H1 (cell line): ENCODE data around the gene DHX9. TPM values are rescaled to one million over a fixed set of nuclear protein-coding genes. Genes with fewer than 3 reads are reported as not detected.

Experiments
- BRCA1 ChIP-seq: IDR thresholded peaks from 2 replicates; pipeline ENCODE4 v1.6.1; 2012; ENCODE audit warnings: low read depth, low read length, improper control_type of control experiment
- CHD2 ChIP-seq: IDR thresholded peaks from 2 replicates; pipeline ENCODE4 v1.6.1; 2012; ENCODE audit warnings: low read length, improper control_type of control experiment
- CTBP2 ChIP-seq: IDR thresholded peaks from 2 replicates; pipeline ENCODE4 v1.7.0; 2011; ENCODE audit warnings: borderline replicate concordance, mild to moderate bottlenecking, moderate library complexity, mixed read lengths, low read length; ENCODE audit not compliant: insufficient read depth, insufficient read length
- EZH2 ChIP-seq: fragments of 200-600 bp; sonication (generic); IDR thresholded peaks from 2 replicates; pipeline ENCODE4 v1.7.1; 2012; ENCODE audit warnings: low read depth, mild to moderate bottlenecking, moderate library complexity, low read length, inconsistent platforms; ENCODE audit not compliant: severe bottlenecking
- GABPA ChIP-seq: IDR thresholded peaks from 2 replicates; pipeline ENCODE4 v1.6.1; 2011; ENCODE audit warnings: mild to moderate bottlenecking, low read length, moderate library complexity, borderline replicate concordance; ENCODE audit not compliant: insufficient read depth
- POLR2AphosphoS5 ChIP-seq: IDR thresholded peaks from 2 replicates; pipeline ENCODE4 v1.6.1; 2011; ENCODE audit warnings: low read depth, low read length
- RFX5 ChIP-seq: IDR thresholded peaks from 2 replicates; pipeline ENCODE4 v1.6.1; 2011; ENCODE audit warnings: low read depth, low read length, improper control_type of control experiment, borderline replicate concordance
- TAF1 ChIP-seq: IDR thresholded peaks from 2 replicates; pipeline ENCODE4 v1.6.1; 2011; ENCODE audit warnings: mild to moderate bottlenecking, low read depth, low read length
- TBP ChIP-seq: IDR thresholded peaks from 2 replicates; pipeline ENCODE4 v1.6.1; 2011; ENCODE audit warnings: low read depth, low read length, improper control_type of control experiment
- polyA plus RNA-seq, 7 experiments: library from polyadenylated mRNA; depleted of rRNA in 3 of 7; stranded (reverse) in 5 of 7; unstranded in 2 of 7; fragments of >200 nt in 5 of 7; fragments of 200-250 nt in 2 of 7; gene quantifications; 1 replicate in 5 of 7; 2 replicates in 1 of 7; 4 replicates in 1 of 7; pipeline versions ENCODE4 v1.2.1 to v1.2.3, GENCODE V29; 2011 to 2013; ENCODE audit warnings: missing spikeins in 2 of 7, mixed read lengths in 2 of 7
- total RNA-seq: library from RNA; stranded (reverse); fragmentation: NEBNext Ultra II Directional; extraction: Animal tissue kit (Norgen Biotek cat#: 25700); gene quantifications from 2 replicates; pipeline ENCODE4 v1.2.1, GENCODE V29; 2021
- TF ChIP-seq, protein P1 (sequence below): fragments of 300-600 bp; sonication (generic); IDR thresholded peaks from 2 replicates; pipeline ENCODE4 v1.7.1; 2012; ENCODE audit warnings: low read length, moderate library complexity, mild to moderate bottlenecking, inconsistent platforms; ENCODE audit not compliant: insufficient replicate concordance
- TF ChIP-seq, protein P2 (sequence below): IDR thresholded peaks from 2 replicates; pipeline ENCODE4 v1.6.1; 2011; ENCODE audit warnings: low read length, improper control_type of control experiment

Gene DHX9
- total and polyA plus RNA-seq, 2 of the 8 experiments (the other 6 are each of a cell fraction or from before 2014, with no cell fraction given) = 153 to 333 TPM

DNA sequence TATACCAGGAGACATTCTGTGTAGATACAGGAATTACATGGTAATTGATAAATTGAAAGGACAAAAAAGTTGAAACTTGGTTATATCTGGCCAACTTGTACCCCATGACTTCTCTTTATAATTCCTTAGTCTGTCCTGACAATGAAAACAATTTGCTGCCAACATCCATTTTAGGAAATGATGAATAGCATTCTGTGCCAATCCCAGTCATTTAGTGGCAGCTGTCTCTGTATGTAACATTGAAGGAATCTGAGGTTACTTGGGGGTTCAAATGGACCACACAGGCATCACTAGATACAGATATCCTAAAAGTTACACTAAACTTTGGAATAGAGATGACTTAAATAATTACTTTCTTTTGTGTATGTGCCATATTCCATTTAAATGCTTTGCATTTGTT lies 38.2 kb downstream of the DHX9 start (continued):
- TF ChIP-seq, protein P1, sequence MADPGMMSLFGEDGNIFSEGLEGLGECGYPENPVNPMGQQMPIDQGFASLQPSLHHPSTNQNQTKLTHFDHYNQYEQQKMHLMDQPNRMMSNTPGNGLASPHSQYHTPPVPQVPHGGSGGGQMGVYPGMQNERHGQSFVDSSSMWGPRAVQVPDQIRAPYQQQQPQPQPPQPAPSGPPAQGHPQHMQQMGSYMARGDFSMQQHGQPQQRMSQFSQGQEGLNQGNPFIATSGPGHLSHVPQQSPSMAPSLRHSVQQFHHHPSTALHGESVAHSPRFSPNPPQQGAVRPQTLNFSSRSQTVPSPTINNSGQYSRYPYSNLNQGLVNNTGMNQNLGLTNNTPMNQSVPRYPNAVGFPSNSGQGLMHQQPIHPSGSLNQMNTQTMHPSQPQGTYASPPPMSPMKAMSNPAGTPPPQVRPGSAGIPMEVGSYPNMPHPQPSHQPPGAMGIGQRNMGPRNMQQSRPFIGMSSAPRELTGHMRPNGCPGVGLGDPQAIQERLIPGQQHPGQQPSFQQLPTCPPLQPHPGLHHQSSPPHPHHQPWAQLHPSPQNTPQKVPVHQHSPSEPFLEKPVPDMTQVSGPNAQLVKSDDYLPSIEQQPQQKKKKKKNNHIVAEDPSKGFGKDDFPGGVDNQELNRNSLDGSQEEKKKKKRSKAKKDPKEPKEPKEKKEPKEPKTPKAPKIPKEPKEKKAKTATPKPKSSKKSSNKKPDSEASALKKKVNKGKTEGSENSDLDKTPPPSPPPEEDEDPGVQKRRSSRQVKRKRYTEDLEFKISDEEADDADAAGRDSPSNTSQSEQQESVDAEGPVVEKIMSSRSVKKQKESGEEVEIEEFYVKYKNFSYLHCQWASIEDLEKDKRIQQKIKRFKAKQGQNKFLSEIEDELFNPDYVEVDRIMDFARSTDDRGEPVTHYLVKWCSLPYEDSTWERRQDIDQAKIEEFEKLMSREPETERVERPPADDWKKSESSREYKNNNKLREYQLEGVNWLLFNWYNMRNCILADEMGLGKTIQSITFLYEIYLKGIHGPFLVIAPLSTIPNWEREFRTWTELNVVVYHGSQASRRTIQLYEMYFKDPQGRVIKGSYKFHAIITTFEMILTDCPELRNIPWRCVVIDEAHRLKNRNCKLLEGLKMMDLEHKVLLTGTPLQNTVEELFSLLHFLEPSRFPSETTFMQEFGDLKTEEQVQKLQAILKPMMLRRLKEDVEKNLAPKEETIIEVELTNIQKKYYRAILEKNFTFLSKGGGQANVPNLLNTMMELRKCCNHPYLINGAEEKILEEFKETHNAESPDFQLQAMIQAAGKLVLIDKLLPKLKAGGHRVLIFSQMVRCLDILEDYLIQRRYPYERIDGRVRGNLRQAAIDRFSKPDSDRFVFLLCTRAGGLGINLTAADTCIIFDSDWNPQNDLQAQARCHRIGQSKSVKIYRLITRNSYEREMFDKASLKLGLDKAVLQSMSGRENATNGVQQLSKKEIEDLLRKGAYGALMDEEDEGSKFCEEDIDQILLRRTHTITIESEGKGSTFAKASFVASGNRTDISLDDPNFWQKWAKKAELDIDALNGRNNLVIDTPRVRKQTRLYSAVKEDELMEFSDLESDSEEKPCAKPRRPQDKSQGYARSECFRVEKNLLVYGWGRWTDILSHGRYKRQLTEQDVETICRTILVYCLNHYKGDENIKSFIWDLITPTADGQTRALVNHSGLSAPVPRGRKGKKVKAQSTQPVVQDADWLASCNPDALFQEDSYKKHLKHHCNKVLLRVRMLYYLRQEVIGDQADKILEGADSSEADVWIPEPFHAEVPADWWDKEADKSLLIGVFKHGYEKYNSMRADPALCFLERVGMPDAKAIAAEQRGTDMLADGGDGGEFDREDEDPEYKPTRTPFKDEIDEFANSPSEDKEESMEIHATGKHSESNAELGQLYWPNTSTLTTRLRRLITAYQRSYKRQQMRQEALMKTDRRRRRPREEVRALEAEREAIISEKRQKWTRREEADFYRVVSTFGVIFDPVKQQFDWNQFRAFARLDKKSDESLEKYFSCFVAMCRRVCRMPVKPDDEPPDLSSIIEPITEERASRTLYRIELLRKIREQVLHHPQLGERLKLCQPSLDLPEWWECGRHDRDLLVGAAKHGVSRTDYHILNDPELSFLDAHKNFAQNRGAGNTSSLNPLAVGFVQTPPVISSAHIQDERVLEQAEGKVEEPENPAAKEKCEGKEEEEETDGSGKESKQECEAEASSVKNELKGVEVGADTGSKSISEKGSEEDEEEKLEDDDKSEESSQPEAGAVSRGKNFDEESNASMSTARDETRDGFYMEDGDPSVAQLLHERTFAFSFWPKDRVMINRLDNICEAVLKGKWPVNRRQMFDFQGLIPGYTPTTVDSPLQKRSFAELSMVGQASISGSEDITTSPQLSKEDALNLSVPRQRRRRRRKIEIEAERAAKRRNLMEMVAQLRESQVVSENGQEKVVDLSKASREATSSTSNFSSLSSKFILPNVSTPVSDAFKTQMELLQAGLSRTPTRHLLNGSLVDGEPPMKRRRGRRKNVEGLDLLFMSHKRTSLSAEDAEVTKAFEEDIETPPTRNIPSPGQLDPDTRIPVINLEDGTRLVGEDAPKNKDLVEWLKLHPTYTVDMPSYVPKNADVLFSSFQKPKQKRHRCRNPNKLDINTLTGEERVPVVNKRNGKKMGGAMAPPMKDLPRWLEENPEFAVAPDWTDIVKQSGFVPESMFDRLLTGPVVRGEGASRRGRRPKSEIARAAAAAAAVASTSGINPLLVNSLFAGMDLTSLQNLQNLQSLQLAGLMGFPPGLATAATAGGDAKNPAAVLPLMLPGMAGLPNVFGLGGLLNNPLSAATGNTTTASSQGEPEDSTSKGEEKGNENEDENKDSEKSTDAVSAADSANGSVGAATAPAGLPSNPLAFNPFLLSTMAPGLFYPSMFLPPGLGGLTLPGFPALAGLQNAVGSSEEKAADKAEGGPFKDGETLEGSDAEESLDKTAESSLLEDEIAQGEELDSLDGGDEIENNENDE = no peak
- TF ChIP-seq TBP (no peak), CTBP2 (no peak), EZH2 (no peak), POLR2AphosphoS5 (no peak), GABPA (no peak), BRCA1 (no peak), TAF1 (no peak), CHD2 (no peak), RFX5 (no peak)
- TF ChIP-seq, protein P2, sequence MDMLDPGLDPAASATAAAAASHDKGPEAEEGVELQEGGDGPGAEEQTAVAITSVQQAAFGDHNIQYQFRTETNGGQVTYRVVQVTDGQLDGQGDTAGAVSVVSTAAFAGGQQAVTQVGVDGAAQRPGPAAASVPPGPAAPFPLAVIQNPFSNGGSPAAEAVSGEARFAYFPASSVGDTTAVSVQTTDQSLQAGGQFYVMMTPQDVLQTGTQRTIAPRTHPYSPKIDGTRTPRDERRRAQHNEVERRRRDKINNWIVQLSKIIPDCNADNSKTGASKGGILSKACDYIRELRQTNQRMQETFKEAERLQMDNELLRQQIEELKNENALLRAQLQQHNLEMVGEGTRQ = no peak
